HEK293 (cell line): Measurements from ENCODE around the gene KDM4C.

Source experiments
- BCL11A ChIP-seq: fragments of 450-650 bp; formaldehyde crosslinking; IDR thresholded peaks from 2 replicates; pipeline ENCODE4 v1.5.1; 2016; ENCODE audit warnings: low read depth, missing biosample characterization, missing genetic modification characterization
- HOXA7 ChIP-seq: sonication (generic); formaldehyde crosslinking; IDR thresholded peaks from 2 replicates; pipeline ENCODE4 v1.8.1; 2022; ENCODE audit warnings: missing genetic modification reagents, borderline replicate concordance
- ZNF335 ChIP-seq: fragments of 450-650 bp; formaldehyde crosslinking; conservative IDR thresholded peaks from 2 replicates; pipeline ENCODE4 v1.5.1; 2016; ENCODE audit warnings: missing biosample characterization, missing genetic modification characterization
- TF ChIP-seq, protein P1 (sequence below): fragments of 450-650 bp; formaldehyde crosslinking; IDR thresholded peaks from 2 replicates; pipeline ENCODE4 v1.5.1; 2016; ENCODE audit warnings: missing biosample characterization, missing genetic modification characterization, low read depth
- TF ChIP-seq, protein P2 (sequence below): fragments of 450-650 bp; formaldehyde crosslinking; IDR thresholded peaks from 2 replicates; pipeline ENCODE4 v1.5.1; 2016; ENCODE audit warnings: missing biosample characterization, missing genetic modification characterization
- TF ChIP-seq, protein P3 (sequence below): fragments of 450-650 bp; formaldehyde crosslinking; IDR thresholded peaks from 2 replicates; pipeline ENCODE4 v1.5.1; 2016; ENCODE audit warnings: missing biosample characterization, missing genetic modification characterization

DNA sequence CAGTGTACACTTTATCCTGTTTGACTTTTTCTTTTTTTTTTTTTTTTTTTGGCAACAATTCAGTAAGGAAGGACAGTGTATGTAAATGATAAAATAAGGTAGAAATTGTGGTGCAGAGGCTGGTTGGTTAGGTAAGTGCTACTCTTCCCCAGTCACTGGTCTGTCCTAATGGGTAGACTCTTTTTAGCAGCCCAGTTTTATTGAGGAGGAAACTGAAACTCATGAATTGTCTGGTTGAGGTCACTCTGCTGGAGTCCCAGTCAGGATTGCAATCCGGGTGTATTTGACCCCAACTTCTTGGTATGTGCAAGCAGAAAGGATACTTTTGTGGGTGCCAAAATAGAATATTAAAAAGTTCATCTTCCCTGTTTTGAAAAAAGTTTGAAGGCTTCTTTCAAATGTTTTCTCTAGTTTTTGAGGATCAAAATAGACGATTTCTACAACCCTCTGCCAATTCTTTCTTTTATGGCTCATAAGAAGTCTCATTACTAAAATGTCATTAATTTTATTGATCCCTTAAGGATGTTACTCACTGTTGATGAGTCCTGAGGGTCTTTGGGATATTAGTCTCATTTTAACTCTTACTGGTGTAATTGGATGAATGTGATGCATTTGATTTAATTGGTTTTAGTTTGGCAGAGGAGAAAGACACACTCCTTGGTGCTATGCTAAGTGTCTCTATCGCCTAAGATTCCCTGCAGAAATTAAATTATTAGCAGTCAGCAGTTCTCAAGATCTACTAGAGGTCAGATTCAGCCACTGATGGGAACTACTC is 171.9 kb downstream of the KDM4C start:
- TF ChIP-seq ZNF335 (tag by site-specific recombination) = no peak
- TF ChIP-seq, protein P1, sequence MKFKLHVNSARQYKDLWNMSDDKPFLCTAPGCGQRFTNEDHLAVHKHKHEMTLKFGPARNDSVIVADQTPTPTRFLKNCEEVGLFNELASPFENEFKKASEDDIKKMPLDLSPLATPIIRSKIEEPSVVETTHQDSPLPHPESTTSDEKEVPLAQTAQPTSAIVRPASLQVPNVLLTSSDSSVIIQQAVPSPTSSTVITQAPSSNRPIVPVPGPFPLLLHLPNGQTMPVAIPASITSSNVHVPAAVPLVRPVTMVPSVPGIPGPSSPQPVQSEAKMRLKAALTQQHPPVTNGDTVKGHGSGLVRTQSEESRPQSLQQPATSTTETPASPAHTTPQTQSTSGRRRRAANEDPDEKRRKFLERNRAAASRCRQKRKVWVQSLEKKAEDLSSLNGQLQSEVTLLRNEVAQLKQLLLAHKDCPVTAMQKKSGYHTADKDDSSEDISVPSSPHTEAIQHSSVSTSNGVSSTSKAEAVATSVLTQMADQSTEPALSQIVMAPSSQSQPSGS (tag by site-specific recombination) = no peak
- TF ChIP-seq BCL11A (tag by site-specific recombination) = no peak
- TF ChIP-seq, protein P2, sequence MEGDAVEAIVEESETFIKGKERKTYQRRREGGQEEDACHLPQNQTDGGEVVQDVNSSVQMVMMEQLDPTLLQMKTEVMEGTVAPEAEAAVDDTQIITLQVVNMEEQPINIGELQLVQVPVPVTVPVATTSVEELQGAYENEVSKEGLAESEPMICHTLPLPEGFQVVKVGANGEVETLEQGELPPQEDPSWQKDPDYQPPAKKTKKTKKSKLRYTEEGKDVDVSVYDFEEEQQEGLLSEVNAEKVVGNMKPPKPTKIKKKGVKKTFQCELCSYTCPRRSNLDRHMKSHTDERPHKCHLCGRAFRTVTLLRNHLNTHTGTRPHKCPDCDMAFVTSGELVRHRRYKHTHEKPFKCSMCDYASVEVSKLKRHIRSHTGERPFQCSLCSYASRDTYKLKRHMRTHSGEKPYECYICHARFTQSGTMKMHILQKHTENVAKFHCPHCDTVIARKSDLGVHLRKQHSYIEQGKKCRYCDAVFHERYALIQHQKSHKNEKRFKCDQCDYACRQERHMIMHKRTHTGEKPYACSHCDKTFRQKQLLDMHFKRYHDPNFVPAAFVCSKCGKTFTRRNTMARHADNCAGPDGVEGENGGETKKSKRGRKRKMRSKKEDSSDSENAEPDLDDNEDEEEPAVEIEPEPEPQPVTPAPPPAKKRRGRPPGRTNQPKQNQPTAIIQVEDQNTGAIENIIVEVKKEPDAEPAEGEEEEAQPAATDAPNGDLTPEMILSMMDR (tag by site-specific recombination) = no peak
- TF ChIP-seq, protein P3, sequence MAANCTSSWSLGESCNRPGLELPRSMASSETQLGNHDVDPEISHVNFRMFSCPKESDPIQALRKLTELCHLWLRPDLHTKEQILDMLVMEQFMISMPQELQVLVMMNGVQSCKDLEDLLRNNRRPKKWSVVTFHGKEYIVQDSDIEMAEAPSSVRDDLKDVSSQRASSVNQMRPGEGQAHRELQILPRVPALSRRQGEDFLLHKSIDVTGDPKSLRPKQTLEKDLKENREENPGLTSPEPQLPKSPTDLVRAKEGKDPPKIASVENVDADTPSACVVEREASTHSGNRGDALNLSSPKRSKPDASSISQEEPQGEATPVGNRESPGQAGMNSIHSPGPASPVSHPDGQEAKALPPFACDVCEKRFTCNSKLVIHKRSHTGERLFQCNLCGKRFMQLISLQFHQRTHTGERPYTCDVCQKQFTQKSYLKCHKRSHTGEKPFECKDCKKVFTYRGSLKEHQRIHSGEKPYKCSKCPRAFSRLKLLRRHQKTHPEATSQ (tag by site-specific recombination) = no peak
- TF ChIP-seq HOXA7 (CRISPR knock-in tag) = no peak
